GM21825 (cell line): Measurements from ENCODE around the gene P4HA1.
"Not testable (repeated sequence)": the region's sequence is repeated elsewhere in the genome, so short reads cannot be mapped to it uniquely, and the experiment has no call there.

Experiments
- ATAC-seq: cut with Tn5 transposase; IDR thresholded peaks from one replicate; pipeline ENCODE4 v1.9.1; 2021; ENCODE audit warnings: mild to moderate bottlenecking, moderate library complexity; ENCODE audit not compliant: unreplicated experiment

P4HA1 gene

DNA sequence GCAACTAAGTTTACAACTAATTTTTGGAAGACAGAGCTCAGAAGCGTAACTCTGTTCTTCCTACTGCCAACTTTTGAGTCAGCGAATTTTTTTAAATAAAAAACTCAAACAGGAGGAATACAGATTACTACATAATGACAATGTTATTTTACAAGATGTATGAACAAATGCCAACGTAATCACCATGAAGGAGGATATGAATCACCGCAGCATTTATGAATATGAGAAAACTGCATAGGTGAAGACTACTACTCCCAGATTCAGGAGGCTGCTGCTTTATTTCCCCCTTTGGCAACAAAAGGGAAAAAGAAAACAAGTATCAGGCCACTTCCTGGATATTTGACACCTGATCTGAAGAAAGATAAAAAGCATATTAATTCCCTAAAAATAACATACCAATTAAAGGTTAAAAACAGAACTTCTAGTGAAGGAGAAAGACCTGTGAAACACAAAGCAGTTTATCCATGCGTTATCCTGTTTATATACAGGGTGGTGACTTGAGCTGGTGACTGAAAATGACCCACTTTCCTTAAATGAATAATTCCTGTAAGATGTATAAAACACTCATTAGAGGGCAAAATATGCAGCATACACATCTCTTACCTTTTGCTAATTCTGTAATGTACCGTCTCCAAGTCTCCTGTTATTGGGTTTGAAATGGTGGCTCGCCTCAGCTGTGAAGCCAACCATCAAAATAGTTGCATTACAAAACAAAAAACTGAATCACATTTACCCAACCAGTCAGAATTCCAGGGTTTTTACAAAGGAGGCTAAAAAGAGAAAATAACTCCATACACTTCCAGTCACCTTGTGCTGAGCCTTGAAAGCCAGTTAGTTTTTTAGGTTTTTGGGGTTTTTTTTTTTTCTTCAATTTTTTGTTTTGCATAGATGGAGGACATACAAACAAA is 52.0 kb downstream of the P4HA1 start:
- ATAC-seq = no peak

- no peak for ATAC-seq
Observed at GRCh38 chr10:73043766-73044377, 52.8 kb downstream of the P4HA1 start.

GRCh38 chr10:73043319-73043718 is 53.3 kb downstream of the P4HA1 start:
- ATAC-seq = no peak

DNA sequence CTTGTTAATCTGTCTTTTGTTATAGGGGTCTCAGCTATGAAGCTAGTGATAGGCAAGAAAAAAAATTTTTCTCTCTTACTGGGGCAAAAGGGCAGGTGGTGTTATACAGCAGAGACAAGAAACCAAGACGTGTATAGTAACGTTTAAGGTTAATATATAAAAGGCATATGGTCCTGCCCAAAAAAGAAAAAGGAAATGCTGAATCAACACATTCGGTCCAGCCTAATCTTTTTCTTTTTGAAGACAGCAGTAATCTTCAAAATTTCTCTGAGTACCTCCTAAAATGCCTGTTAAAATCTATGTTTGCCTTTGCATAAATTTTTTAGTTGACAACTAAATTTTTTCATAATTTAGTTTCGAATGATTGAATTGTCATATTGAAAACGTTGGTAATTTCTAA is 54.5 kb downstream of the P4HA1 start:
- no peak for ATAC-seq

DNA sequence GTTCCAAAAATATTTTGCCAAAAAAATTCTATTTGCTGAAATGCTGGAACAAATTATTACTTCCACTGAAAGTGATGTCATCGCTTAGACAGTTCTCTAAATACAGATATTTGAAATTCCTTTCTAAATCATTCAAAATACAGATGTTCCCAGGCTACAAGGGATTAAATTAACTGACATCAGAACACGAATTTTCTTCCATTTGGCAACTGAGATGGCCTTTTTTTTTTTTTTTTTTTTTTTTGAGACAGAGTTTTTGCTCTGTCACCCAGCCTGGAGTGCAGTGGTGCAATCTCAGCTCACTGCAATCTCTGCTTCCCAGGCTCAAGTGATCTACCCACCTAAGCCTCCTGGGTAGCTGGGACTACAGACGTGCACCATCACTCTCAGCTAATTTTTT is 57.0 kb downstream of the P4HA1 start:
- ATAC-seq = no peak

DNA sequence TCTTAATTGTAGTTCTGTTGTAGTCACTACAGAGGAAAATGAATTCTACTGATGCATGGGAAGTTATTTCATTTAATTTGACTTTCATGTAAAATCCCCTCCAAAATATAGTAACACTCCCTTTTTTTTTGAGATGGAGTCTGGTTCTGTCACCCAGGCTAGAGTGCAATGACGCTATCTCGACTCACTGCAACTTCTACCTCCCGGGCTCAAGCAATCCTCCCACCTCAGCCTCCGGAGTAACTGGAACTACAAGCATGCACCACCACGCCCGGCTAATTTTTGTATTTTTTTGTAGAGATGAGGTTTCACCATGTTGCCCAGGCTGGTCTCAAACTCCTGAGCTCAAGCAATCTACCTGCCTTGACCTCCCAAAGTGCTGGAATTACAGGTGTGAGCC is 60.4 kb downstream of the P4HA1 start:
- not testable (repeated sequence) for ATAC-seq

DNA sequence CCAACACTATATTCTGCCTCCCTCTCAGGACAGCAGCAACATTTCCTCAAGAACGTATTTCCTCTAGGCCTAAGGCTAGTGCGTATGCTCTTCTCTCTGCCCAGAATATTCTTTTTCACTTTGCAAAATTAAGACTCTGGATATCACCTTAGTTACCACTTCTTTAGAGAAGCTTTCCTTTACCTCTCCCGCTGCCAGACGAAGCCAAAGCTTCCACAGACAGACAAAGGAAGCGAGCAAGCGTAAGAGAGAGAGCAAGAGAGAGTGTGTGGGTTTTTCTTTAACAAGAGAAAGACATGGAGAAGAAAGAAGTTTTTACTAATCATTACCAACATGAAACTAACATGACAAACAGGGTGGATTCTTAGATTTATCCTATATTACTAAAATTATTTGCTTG is 64.1 kb downstream of the P4HA1 start:
- no peak for ATAC-seq

DNA sequence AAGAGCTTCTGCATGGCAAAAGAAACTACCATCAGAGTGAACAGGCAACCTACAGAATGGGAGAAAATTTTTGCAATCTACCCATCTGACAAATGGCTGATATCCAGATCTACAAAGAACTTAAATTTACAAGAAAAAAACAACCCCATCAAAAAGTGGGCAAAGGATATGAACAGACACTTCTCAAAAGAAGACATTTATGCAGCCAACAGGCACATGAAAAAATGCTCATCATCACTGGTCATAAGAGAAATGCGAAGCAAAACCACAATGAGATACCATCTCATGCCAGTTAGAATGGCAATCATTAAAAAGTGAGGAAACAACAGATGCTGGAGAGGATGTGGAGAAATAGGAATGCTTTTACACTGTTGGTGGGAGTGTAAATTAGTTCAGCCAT is 70.0 kb downstream of the P4HA1 start:
- ATAC-seq = not testable (repeated sequence)

GRCh38 chr10:73023455-73024070 is 73.1 kb downstream of the P4HA1 start:
- ATAC-seq = not testable (repeated sequence)

GRCh38 chr10:73022961-73023360 is 73.7 kb downstream of the P4HA1 start:
- ATAC-seq = not testable (repeated sequence)

GRCh38 chr10:73021538-73022164 is 75.0 kb downstream of the P4HA1 start:
- ATAC-seq = not testable (repeated sequence)

GRCh38 chr10:73021050-73021449 is 75.6 kb downstream of the P4HA1 start:
- no peak for ATAC-seq

DNA sequence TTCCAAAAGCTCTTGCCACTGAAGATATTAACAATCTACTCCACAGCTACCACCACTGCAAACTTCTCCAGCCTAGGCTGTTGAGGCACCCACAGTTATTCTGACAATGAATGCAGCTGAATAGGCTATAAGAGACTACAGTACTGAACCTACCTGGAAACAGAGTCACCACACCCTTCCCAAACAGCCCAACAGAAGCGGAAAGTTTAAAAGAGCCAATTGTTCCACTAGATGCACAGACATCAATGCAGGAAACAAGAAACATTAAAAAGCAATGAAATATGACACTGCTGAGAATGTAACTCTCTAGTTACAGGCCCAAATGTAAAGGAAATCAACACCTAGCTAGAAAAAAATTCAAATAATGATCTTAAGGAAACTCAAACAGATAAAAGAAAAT is 77.6 kb downstream of the P4HA1 start:
- ATAC-seq = no peak

DNA sequence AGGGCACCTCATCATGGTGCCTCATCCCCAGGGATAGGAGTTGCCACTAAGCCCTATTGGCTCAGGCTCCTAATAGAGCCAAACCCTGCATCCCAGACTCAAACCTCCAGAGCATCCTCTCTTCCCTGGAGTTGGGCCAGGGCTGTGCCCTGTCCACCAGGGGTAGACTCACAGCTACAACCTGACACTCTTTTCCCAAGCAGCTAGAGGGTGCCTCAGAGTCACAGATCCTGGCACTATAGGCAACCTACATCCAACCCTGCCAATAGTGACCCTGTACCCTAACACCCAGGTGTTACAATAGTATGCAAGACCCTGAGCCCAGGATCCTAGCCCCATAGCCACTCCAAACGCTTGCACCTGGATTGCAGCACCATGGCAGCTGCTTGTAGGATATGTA is 78.0 kb downstream of the P4HA1 start:
- no peak for ATAC-seq

DNA sequence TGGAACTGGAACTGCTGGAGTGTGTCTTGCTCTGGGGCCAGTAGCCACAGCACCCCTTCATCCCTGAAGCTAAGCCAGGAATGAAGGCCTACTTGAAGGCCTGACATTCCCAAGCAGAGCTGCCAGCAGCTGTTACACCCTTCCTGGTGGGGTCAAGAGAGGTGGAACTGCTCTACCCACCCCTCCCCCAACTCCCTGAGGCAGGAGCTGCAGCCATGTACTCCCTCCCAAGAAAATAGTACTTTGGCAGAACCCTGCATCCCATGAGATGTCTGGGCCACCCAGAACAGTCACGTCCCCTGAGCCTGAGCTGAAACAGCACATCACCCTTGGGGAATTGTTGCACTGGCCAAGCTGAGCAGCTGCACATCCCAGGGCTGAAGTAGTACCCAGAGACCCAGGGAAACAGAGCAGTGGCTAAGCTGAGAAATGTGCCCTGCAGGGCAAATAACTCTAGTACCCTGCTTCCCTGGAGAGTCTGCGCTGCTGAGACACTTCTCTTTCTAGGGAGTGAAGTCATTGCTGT is 78.6 kb downstream of the P4HA1 start:
- no peak for ATAC-seq

DNA sequence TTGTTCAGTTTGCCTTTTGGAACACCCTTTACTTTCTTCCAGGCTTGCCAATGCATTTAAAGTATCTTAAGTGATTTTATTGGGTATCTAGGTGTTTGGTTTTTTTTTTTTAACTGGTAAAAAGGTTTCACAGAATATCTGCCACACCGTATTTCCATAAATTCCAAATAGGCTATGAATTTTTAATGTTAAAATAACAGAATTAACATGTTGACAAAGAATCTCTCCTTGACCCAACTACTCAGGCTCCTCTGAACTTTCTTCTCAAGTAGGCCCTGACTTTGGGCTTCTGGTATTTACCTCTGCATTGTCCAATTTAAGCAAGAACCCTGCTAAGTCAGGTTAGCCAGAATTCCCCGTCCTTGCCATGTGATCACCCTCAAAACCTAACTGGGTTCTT is 80.9 kb downstream of the P4HA1 start:
- ATAC-seq = no peak

DNA sequence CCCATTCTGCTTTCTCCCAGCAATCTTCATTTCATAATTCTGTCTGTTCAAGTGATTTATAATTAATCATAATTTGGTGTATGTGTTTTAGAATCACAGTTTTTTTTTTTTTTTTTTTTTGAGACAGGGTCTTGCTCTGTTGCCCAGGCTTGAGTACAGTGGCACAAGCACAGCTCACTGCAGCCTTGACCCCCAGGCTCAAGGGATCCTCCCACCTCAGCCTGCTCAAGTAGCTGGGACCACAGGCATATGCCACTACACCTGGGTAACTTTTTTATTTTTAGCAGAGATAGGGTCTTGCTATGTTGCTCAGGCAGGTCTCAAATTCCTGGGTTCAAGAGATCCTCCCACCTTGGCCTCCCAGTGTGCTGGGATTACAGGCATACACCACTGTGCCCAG is 92.8 kb downstream of the P4HA1 start:
- no peak for ATAC-seq

DNA sequence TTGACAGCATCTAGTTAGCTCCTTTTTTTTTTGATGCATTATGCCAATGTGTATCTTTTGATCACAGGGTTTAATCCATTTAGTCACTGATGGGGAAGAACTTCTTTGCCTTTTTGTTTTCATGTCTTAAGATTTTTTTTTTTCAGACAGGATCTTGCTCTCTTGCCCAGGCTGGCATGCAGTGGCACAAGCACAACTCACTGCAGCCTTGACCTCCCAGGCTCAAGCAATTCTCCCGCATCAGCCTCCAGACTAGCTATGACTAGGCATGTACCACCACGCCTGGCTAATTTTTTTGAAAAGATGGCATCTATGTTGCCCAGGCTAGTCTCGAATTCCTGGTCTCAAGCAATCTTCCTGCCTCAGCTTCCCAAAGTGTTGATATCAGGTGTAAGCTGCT is 95.7 kb downstream of the P4HA1 start:
- no peak for ATAC-seq

DNA sequence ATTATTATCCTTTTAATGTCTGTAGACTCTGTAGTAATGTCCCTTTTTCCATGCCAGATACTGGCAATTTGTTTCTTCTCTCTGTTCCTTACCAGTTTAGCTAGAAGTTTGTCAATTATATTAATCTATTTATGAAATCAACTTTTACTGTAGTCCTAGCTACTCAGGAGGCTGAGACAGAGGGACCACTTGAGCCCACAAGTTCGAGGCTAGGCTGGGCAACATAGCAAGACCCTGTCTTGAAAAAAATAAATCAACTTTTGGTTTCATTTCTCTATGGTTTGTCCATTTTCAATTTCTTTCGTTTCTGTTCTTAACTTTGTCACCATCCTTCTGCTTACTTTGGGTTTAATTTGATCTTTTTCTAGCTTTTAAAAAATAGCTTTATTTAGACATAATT is 99.6 kb downstream of the P4HA1 start:
- ATAC-seq = no peak

DNA sequence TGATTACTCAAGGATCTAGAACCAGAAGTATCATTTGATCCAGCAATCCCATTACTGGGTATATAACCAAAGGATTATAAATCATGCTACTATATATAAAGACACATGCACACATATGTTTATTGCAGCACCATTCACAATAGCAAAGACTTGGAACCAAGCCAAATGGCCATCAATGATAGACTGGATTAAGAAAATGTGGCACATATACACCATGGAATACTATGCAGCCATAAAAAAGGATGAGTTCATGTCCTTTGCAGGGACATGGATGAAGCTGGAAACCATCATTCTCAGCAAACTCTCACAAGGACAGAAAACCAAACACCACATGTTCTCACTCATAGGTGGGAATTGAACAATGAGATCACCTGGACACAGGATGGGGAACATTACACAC is 101.2 kb downstream of the P4HA1 start:
- ATAC-seq = not testable (repeated sequence)

GRCh38 chr10:72989771-72990170 is 106.9 kb downstream of the P4HA1 start:
- ATAC-seq = not testable (repeated sequence)
